IPS-NIHi11 (cell line): ENCODE measurements around the gene MICAL2.

Experiments
- DNase-seq: peaks from one replicate; pipeline ENCODE4 v3.0.0; 2012; ENCODE audit warnings: mixed read lengths, low spot score

The MICAL2 gene

DNA sequence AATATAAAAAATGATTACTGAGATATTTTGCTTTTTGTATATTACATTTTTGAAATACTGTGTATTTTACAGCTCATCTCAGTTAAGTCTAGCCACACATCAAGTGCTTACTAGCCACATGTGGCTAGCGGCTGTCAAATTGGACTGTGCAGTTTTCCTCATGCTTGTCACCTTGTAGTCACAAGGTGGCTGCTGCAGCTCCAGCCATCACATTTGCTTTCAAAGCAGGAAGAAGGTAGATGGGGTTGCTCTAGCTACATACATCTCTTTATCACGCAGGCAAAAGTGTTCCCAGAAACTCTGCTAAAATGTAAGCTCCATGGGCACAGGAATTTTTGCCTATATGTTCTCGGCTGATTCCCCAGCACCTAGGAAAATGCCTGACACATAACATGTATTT, 61.5 kb downstream of the MICAL2 start:
- no peak for DNase-seq

DNA sequence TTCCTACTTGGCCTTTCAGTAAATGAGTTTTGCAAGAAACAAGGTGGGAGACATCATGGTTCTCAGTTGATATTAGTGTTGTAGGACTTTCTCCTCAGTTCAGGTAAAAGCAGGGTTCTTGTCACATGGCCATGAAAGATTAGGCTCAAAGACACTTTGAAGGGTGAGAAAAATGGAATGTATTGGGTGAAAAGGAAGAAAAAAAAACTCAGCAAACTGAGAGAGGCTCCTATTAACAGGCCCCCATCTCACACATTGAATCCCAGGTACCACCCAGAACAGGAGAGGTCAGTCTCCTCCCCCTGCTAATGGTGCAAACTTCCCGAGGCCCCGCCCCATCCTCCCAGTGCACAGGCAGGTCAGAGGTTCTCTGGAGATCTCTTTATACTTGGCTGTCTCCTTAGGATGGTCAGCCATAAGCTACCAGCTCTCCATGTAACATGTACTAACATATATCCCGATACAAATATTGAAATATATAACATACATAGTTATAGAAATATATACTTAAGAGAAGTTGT, 62.2 kb downstream of the MICAL2 start:
- no peak for DNase-seq

DNA sequence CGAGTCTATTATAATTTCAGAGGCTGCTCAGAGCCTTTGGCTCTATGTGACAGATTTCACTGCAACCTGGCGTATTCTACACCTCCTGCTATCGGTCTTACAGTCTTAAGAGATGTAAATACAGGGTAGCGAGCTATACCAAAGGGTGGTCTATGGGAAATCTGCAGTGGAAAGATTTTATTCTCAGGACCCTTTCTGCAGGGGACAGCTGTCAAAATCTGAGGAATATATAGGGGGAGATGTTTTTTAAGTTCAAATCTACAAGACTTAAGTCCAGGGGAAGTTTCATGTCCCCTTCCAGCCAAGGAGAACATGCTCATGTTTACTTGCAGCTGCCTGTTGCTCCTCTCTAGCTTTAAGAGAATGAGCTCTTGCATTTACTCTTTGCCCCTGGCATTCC, 62.7 kb downstream of the MICAL2 start:
- no peak for DNase-seq

GRCh38 chr11:12174128-12174476, 63.7 kb downstream of the MICAL2 start:
- DNase-seq, result no peak

DNA sequence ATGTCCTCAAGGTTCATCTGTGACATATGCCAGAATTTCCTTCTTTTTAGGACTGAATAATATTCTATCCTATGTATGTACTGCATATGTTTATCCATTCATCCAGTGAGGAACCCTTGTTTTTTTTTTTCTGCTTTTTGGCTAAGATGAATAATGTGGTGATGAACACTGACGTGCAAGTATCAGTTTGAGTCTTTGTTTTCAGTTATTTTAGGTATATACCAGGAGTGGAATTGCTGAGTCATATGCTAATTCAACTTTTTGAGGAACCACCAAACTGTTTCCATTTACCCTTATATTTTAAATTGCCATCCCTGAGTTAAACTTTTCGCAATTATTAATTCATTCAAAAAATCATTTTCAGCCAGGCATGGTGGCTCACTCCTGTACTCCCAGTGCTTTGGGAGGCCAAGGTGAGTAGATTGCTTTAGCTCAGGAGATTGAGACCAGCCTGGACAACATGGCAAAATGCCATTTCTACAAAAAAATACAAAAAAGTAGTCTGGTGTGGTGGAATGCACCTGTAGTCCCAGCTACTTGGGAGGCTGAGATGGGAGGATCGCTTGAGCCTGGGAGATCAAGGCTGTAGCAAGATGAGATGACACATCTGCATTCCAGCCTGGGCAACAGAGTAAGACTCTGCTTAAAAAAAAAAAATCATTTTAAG, 64.2 kb downstream of the MICAL2 start:
- no peak for DNase-seq

DNA sequence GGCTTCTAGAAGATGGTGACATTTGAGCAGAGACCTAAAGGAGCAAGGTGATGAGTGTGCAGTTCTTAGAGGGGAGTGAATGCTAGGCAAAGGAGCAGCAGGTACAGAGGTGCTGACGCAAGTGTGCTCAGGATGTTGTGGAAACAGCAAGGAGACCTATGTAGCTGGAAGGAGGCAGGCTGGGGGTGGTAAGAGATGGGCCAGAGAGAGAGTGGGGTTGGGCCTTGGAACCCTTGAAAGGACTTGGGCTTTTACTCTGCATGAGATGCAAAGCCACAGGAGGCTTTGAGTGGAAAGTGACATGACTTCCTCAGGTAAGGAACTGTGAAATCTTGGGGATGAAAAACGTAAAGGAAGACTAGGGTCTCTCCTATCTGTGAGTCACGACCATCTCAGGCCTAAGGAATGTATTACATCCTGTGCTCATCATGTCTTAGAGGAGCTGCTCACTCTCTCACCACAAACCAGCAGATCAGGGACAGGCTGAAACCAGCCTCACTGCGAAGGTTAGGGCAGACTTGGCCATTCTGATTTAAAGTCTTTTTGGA, 65.4 kb downstream of the MICAL2 start:
- no peak for DNase-seq

GRCh38 chr11:12176410-12176809, 66.0 kb downstream of the MICAL2 start:
- DNase-seq, result no peak

DNA sequence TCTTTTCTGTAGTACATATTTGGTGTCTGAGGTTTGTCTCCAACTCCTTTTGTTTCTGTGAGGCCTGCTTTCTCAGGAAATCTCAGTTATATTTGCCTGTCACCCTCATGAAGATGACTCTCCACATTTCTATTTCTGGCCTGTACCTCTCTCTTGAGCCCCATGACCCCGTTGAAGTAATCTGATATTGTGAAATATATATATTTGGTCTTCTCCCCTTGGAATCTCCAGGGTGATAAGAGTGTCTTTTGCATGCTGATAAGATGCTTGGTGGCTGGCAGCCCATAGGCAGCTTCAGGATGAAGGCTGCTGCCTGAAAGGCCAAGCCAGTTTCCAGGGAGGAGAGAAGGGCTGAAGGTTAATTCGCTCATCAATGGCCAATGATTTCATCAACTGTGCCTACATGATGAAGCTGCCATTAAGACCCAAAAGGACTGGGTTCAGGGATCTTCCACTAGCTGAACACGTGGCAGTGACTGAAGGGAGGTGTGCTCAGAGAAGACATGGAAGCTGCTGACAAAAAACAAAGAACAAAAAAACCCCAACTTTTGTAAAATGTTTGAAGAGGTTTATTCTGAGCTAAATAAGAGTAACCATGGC, 67.4 kb downstream of the MICAL2 start:
- no peak for DNase-seq

- DNase-seq, result peak; percentile 47
Observed at GRCh38 chr11:12179019-12179418, 68.6 kb downstream of the MICAL2 start.

- no peak for DNase-seq
Observed at GRCh38 chr11:12179531-12179930, 69.1 kb downstream of the MICAL2 start.

DNA sequence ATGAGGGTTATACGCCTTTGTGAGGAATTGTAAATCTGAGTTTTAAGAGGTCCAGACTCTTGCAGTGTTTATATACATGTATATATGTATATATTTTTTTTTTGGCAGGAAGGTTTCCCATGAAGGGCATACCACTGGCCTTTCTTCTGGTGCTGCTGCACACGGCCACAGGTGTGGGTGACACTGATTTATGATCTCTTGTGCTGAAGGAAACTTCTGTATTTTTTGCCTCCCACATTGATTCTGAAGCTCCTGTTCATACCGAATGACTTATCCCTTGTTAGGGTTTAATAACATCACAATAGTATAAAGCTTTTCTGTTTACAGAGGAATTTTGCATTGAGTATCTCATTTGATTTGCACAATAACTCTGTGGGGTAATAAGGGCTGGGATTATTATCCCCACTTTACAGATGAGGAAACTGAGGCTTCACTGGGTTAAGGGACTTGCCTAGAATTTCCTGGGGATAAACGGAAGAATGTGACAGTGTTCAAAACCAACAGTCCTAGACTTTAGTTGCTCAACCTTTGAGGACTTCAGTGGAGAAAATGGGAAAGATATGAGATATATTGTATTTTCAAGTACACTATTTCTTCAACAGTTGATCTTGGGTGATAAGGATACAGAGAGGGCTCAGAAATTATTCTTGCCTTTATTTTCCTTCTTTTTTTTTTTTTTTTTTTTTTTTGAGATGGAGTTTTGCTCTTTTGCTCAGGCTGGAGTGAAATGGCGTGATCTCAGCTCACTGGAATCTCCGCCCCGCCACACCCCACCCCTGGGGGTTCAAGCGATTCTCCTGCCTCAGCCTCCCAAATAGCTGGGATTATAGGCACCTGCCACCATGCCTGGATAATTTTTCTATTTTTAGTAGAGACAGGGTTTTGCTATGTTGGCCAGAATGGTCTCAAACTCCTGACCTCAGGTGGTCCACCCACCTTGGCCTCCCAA, 70.1 kb downstream of the MICAL2 start:
- DNase-seq, result no peak

GRCh38 chr11:12182302-12182675, 71.9 kb downstream of the MICAL2 start:
- no peak for DNase-seq

- peak; percentile 60 for DNase-seq
Observed at GRCh38 chr11:12182676-12183541, 72.5 kb downstream of the MICAL2 start.

GRCh38 chr11:12183827-12184620, 73.6 kb downstream of the MICAL2 start:
- DNase-seq, result no peak

- no peak for DNase-seq
Observed at GRCh38 chr11:12184699-12185098, 74.3 kb downstream of the MICAL2 start.

DNA sequence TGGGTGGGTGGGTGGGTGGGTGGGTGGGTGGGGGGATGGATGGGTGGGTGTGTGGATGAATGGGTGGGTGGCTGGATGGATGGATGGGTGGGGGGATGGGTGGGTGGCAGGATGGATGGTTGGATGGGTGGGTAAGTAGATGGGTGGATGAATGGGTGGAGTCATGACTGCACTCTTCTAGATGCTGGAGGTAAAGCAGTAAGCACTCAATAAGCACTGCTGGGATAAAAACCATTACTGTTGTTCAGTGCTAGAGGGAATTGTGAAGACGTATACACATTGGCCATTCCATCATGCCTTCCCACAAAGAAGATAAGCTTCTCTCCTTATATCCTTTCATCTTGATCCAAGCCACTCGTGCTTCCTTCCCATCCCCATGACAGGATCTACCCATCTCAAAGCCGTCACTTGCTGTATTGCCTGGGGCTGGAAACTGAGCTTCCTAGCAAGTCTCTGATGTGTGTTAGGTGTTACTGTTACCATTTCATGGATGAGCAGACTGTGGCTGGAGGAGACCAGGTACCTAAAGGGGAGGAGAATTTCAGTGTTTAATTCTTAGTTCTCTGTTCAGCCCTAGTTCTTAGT, 74.8 kb downstream of the MICAL2 start:
- DNase-seq, result no peak

DNA sequence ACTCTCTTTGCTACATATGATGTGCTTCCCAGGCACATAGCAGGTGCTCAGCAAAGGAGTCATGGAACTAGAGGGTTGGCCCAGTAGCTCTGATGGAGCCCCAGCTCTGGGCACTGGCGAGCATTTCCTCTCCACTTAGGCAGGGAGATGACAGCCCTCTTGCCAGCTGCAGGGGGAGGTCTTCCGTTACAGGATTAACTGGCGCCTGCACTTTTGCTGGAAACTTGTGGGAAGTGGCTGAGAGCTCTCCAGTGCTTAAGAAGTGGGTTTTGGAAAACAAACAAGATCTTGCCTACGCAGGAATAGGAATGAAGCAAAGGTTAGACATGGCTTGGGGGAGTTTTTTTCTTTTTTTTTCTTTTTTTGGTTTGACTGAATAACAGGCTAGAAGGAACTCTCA, 75.5 kb downstream of the MICAL2 start:
- no peak for DNase-seq

DNA sequence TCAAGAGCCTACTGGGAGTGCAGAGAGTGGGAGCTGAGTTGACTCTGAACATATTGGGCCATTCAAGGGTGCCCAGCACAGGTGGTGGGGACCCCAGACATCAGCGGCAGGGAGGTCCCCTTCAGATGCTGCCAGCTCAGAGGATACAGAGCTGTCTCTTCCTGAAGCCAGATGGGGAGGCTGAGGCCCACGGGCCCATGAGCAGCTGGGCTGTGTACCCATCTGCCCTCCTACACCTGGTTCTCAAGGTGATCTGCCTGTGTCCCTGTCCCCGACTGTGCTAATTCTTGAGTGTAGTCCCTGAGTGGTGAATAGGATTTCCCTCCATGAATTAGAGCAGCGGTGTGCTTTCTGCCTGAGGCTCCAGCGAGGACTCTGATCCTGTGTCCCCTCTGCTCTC, 76.3 kb downstream of the MICAL2 start:
- no peak for DNase-seq

DNA sequence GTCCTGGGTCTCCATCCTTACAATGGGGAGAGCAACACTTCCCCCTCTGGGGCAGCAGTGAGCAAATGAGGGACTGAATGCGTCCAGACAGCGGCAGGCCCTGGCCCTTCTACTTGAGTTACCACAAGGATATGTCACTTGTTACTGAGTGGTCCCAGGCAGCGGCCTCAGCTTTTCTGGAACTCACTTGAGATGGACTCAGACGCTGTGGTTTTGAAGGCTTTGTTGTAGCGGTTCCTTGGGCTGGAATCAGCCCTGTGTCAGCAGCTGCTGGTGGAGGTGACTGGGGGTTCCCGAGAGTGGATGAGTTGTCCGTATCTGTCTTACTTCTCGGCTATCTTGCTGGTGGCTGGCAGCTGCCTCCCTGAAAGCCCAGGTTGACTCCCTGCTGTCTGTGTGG, 77.0 kb downstream of the MICAL2 start:
- no peak for DNase-seq

DNA sequence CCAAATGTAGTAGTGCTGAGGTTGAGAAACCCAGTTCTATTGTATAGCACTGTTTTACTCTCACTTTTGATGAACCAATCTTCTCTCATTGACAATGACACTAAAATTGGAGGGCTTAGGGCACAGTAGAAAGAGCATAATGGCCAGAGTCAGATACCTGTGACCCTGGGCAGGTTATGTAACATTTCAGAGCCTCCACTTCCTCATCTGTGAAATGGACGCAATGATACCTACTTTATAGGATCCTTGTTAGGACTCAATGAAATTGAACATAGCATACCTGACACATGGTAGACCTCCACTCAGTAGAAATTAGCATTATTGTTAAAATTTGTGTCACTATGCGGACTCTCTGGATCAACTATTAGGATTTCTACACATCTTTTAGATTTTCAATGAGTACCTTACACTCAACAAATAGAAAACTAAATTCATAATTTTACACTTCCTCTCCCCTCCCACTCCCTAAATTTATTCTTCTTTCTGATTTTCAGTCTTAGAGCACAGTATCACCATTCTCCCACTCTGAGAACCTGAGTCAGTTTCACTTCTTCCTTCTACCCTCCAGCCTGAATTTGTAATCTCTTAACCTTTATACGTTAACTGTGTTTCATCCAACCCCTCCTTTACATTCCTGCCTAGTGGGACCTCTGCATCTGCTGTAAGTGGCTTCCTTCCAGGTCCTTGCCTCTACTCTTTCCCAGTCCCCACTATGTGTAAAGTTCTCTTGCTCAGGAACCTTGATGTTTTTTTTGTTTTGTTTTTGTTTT, 78.3 kb downstream of the MICAL2 start:
- no peak for DNase-seq
